Measurements from ENCODE around the gene ARHGEF2. TPM values are rescaled to one million over a fixed set of nuclear protein-coding genes. Genes with fewer than 3 reads are reported as not detected.

ARHGEF2 gene
- total RNA-seq, 6 experiments from 2014 or later, result 82.0 to 94.6 (median 83.9) TPM

GRCh38 chr1:155912056-155912536 is 66.3 kb downstream of the ARHGEF2 start:
- peaks cover 59% of the 10 kb centered on the region for H3K36me3 Mint-ChIP-seq (ENCODE audit: low read depth)
- no peak for DNase-seq
- no peak for TF ChIP-seq CTCF (IDR thresholded peaks at IDR 0.05)
- no peaks in the 10 kb centered on the region; the same call in 1 of the 2 replicates for H3K9me3 Mint-ChIP-seq
- peaks cover 49% of the 10 kb centered on the region for H3K4me1 Mint-ChIP-seq (ENCODE audit: low read depth)
- H3K27me3 Mint-ChIP-seq (ENCODE audit: insufficient read depth), result peaks cover 7% of the 10 kb centered on the region
- peak overlapping the region; percentile 92 for H3K4me3 Mint-ChIP-seq
- peak overlapping the region; percentile 91 for H3K27ac Mint-ChIP-seq

GRCh38 chr1:155911156-155912055 is 66.9 kb downstream of the ARHGEF2 start, which contains the start of gene RIT1:
Gene RIT1, minus strand, starts transcription at chr1:155911349. Its CDS starts 588 bp downstream, at chr1:155910761.
- Mint-ChIP-seq H3K9me3 (no peaks in the 10 kb centered on the region; the same call in 1 of the 2 replicates), H3K4me1 (ENCODE audit: low read depth) (peaks cover 49% of the 10 kb centered on the region), H3K27ac (peak within 1 kb of the TSS; percentile 91), H3K27me3 (ENCODE audit: insufficient read depth) (peaks cover 7% of the 10 kb centered on the region), H3K4me3 (peak within 1 kb of the TSS; percentile 92), H3K36me3 (ENCODE audit: low read depth) (peaks cover 52% of the 10 kb centered on the region)
- DNase-seq, result peak; percentile 71
- TF ChIP-seq CTCF (IDR thresholded peaks at IDR 0.05), result no peak

GRCh38 chr1:155910621-155911121 is 67.7 kb downstream of the ARHGEF2 start:
- Mint-ChIP-seq H3K36me3 (ENCODE audit: low read depth) (peaks cover 45% of the 10 kb centered on the region), H3K4me3 (peak overlapping the region; percentile 92), H3K4me1 (ENCODE audit: low read depth) (peaks cover 49% of the 10 kb centered on the region), H3K9me3 (no peaks in the 10 kb centered on the region; the same call in 1 of the 2 replicates), H3K27me3 (ENCODE audit: insufficient read depth) (peaks cover 7% of the 10 kb centered on the region), H3K27ac (peak overlapping the region; percentile 91)
- peak; percentile 35 for DNase-seq
- TF ChIP-seq CTCF (IDR thresholded peaks at IDR 0.05), result no peak; the same call in 1 of the 2 replicates

- Mint-ChIP-seq H3K4me1 (ENCODE audit: low read depth) (peaks cover 46% of the 10 kb centered on the region), H3K27me3 (ENCODE audit: insufficient read depth) (peaks cover 7% of the 10 kb centered on the region), H3K36me3 (ENCODE audit: low read depth) (peaks cover 42% of the 10 kb centered on the region), H3K27ac (peak overlapping the region; percentile 91), H3K4me3 (peak overlapping the region; percentile 92), H3K9me3 (no peaks in the 10 kb centered on the region; the same call in 1 of the 2 replicates)
- DNase-seq, result peak; percentile 57
- no peak for TF ChIP-seq CTCF (IDR thresholded peaks at IDR 0.05)
Observed at GRCh38 chr1:155909894-155910293, 68.5 kb downstream of the ARHGEF2 start.

- no peak for DNase-seq
- Mint-ChIP-seq H3K9me3 (no peaks in the 10 kb centered on the region), H3K27me3 (ENCODE audit: insufficient read depth) (no peaks in the 10 kb centered on the region), H3K36me3 (ENCODE audit: low read depth) (peaks cover 27% of the 10 kb centered on the region), H3K4me3 (no peak overlapping the region), H3K27ac (no peak overlapping the region), H3K4me1 (ENCODE audit: low read depth) (no peaks in the 10 kb centered on the region)
- no peak for TF ChIP-seq CTCF (IDR thresholded peaks at IDR 0.05)
Observed at GRCh38 chr1:155904261-155904660, 74.1 kb downstream of the ARHGEF2 start.
